Prostate gland (tissue), 2 donors: ENCODE measurements around the gene PTPRE.

ENCODE experiments used
- POLR2A ChIP-seq: fragments of 450-650 bp; IDR thresholded peaks from one replicate; pipeline ENCODE4 v1.6.1; 2016; ENCODE audit warnings: antibody characterized with exemption, mild to moderate bottlenecking
- POLR2AphosphoS5 ChIP-seq: sonication (generic); formaldehyde crosslinking; IDR thresholded peaks from one replicate; pipeline ENCODE4 v1.6.1; 2017; ENCODE audit warnings: antibody characterized with exemption
- TF ChIP-seq, protein P1 (sequence below), 4 experiments: fragments of 200-600 bp in 2 of 4; fragments of 450-650 bp in 2 of 4; sonication (generic) in 2 of 4; IDR thresholded peaks; 1 replicate in 3 of 4; 2 replicates in 1 of 4; pipeline ENCODE4 v1.5.1; 2016 to 2019; ENCODE audit warnings: antibody characterized with exemption in 4 of 4, mild to moderate bottlenecking in 2 of 4, moderate library complexity in 2 of 4

DNA sequence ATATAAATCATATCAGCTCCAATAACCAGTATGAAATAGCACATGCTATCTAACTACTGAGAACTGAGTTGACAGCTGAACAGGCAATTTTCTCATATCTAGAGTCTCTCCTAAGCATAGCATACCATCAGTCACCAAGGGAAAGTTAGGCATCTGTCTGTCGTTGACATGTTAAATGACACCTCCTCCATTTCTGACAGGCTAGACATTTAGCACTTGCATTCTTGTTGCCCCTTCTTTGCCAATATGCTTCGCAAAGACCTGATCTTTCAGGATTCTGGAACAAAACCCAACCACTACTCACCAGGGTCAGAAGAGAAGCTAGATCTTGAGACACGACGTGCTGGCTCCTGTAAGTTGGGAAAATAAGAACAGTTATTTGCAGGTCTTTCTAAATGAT lies 209.3 kb downstream of the PTPRE start:
- TF ChIP-seq POLR2A, result no peak
- TF ChIP-seq, protein P1, sequence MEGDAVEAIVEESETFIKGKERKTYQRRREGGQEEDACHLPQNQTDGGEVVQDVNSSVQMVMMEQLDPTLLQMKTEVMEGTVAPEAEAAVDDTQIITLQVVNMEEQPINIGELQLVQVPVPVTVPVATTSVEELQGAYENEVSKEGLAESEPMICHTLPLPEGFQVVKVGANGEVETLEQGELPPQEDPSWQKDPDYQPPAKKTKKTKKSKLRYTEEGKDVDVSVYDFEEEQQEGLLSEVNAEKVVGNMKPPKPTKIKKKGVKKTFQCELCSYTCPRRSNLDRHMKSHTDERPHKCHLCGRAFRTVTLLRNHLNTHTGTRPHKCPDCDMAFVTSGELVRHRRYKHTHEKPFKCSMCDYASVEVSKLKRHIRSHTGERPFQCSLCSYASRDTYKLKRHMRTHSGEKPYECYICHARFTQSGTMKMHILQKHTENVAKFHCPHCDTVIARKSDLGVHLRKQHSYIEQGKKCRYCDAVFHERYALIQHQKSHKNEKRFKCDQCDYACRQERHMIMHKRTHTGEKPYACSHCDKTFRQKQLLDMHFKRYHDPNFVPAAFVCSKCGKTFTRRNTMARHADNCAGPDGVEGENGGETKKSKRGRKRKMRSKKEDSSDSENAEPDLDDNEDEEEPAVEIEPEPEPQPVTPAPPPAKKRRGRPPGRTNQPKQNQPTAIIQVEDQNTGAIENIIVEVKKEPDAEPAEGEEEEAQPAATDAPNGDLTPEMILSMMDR (IDR thresholded peaks at IDR 0.05), result no peak
- TF ChIP-seq POLR2AphosphoS5, result no peak
